PC-9 (cell line): ENCODE measurements around the gene SP100. TPM values are rescaled to one million over a fixed set of nuclear protein-coding genes. Genes with fewer than 3 reads are reported as not detected.
A peak's percentile ranks its signal among the peaks of the same experiment; 100 is the strongest.

Experiments used
- BruUV-seq: library from RNA; stranded (reverse); fragments of 400-500 nt; replicated peaks from 2 replicates; lab custom pipeline; 2021; lab: Mats Ljungman, UMichigan
- CTCF ChIA-PET: fragments of 300-600 bp; sonication (Branson Sonifier 250); formaldehyde crosslinking; loops from one replicate; lab custom pipeline; 2022; ENCODE audit warnings: antibody characterized with exemption; lab: Charles Lee
- POLR2A ChIA-PET: fragments of 300-600 bp; sonication (Branson Sonifier 250); formaldehyde crosslinking; loops from one replicate; lab custom pipeline; 2022; ENCODE audit warnings: antibody characterized with exemption; ENCODE audit not compliant: unreplicated experiment; lab: Charles Lee
- DNase-seq, 2 experiments: peaks; one replicate each; pipeline versions ENCODE4 v3.0.0 to v3.0.0-alpha.2; 2015 to 2022; ENCODE audit warnings: mixed read lengths in 1 of 2
- H2AFZ ChIP-seq: fragments of 200-600 bp; sonication (generic); 2 replicates; pipeline ENCODE4 v1.8.1; 2017; ENCODE audit warnings: antibody characterized with exemption
- H3F3A ChIP-seq: fragments of 200-600 bp; sonication (generic); 2 replicates; pipeline ENCODE4 v1.8.1; 2017; ENCODE audit warnings: antibody characterized with exemption, mild to moderate bottlenecking, low read depth; ENCODE audit not compliant: insufficient read depth
- H3K27ac ChIP-seq: fragments of 200-600 bp; sonication (generic); 2 replicates; pipeline ENCODE4 v1.6.1; 2016; ENCODE audit warnings: mixed run types
- H3K27me3 ChIP-seq: fragments of 200-600 bp; sonication (generic); 2 replicates; pipeline ENCODE4 v1.6.1; 2016; ENCODE audit warnings: low read depth, mixed run types; ENCODE audit not compliant: insufficient read depth
- H3K36me3 ChIP-seq: fragments of 200-600 bp; sonication (generic); 2 replicates; pipeline ENCODE4 v1.6.1; 2016; ENCODE audit warnings: low read depth, mixed run types
- H3K4me1 ChIP-seq: fragments of 200-600 bp; sonication (generic); replicated peaks from 2 replicates; pipeline ENCODE4 v1.6.1; 2016; ENCODE audit warnings: mixed run types; ENCODE audit not compliant: insufficient read depth
- H3K4me2 ChIP-seq: fragments of 200-600 bp; sonication (generic); 2 replicates; pipeline ENCODE4 v1.6.1; 2017; ENCODE audit warnings: mixed run types
- H3K4me3 ChIP-seq: fragments of 200-600 bp; sonication (generic); 2 replicates; pipeline ENCODE4 v1.6.1; 2016; ENCODE audit warnings: mixed run types
- H3K79me2 ChIP-seq: fragments of 200-600 bp; sonication (generic); 2 replicates; pipeline ENCODE4 v1.6.1; 2017; ENCODE audit warnings: low read depth, mixed run types
- H3K9me2 ChIP-seq: fragments of 200-600 bp; sonication (generic); 2 replicates; pipeline ENCODE4 v1.8.1; 2017; ENCODE audit warnings: mild to moderate bottlenecking; ENCODE audit not compliant: insufficient read depth
- H3K9me3 ChIP-seq: fragments of 200-600 bp; sonication (generic); 2 replicates; pipeline ENCODE4 v1.8.1; 2016; ENCODE audit warnings: low read depth; ENCODE audit not compliant: insufficient read depth
- H4K20me1 ChIP-seq: fragments of 200-600 bp; sonication (generic); 2 replicates; pipeline ENCODE4 v1.8.1; 2017; ENCODE audit not compliant: insufficient read depth
- CTCF ChIP-seq: fragments of 200-600 bp; sonication (generic); conservative IDR thresholded peaks from 2 replicates; pipeline ENCODE4 v1.6.1; 2017; ENCODE audit warnings: mixed run types, antibody characterized with exemption, mild to moderate bottlenecking, moderate library complexity
- EZH2 ChIP-seq: fragments of 200-600 bp; sonication (generic); IDR thresholded peaks from 2 replicates; pipeline ENCODE4 v1.8.0; 2017; ENCODE audit warnings: antibody characterized with exemption, low read depth
- intact Hi-C: fragments of 100-400 bp; cut with micrococcal nuclease; formaldehyde crosslinking; loops from one replicate; pipeline ENCODE4 v1.10.0; 2022; ENCODE audit not compliant: unreplicated experiment
- total RNA-seq: library from RNA; stranded (reverse); gene quantifications from 2 replicates; pipeline ENCODE4 v1.2.3, GENCODE V29; 2021

The SP100 gene
- total RNA-seq, 1 experiment from 2014 or later, result 61.7 TPM

GRCh38 chr2:230505162-230505561, 89.2 kb downstream of the SP100 start:
- no peak for TF ChIP-seq CTCF
- no peak for TF ChIP-seq EZH2
- DNase-seq, result no peak
- BruUV-seq, result no TSS peak
- CTCF ChIA-PET, result no interaction called here
- Histone ChIP-seq H3K27ac (no peak overlapping the region), H3K4me1 (no peaks in the 10 kb centered on the region), H3K4me2 (no peak overlapping the region), H2AFZ (no peak overlapping the region), H3K9me2 (no peaks in the 10 kb centered on the region), H3K79me2 (no peaks in the 10 kb centered on the region), H3F3A (no peaks in the 10 kb centered on the region), H4K20me1 (no peaks in the 10 kb centered on the region), H3K36me3 (no peaks in the 10 kb centered on the region), H3K27me3 (no peaks in the 10 kb centered on the region), H3K9me3 (no peaks in the 10 kb centered on the region), H3K4me3 (no peak overlapping the region)
- intact Hi-C loops, result no loop called here
- POLR2A ChIA-PET, result no interaction called here

GRCh38 chr2:230512955-230513748, 97.2 kb downstream of the SP100 start:
- Histone ChIP-seq H2AFZ (no peak overlapping the region), H3F3A (peaks cover 10% of the 10 kb centered on the region; the same call in 1 of the 2 replicates), H3K4me2 (peak overlapping the region; percentile 55), H3K36me3 (no peaks in the 10 kb centered on the region; the same call in 1 of the 2 replicates), H3K4me1 (peaks cover 15% of the 10 kb centered on the region), H3K9me3 (no peaks in the 10 kb centered on the region), H3K27ac (peak overlapping the region; percentile 43), H4K20me1 (no peaks in the 10 kb centered on the region), H3K4me3 (no peak overlapping the region), H3K79me2 (no peaks in the 10 kb centered on the region), H3K9me2 (no peaks in the 10 kb centered on the region), H3K27me3 (no peaks in the 10 kb centered on the region)
- no peak for TF ChIP-seq CTCF
- no peak for TF ChIP-seq EZH2
- intact Hi-C loops, result no loop called here
- POLR2A ChIA-PET, result no interaction called here
- peak; percentile 2 to 75 for DNase-seq
- CTCF ChIA-PET, result interaction anchor here (0.7 kb wide), 1 partner anchor 309 kb away, joined by 3 read pairs; no protein-coding TSS in a partner anchor
- BruUV-seq, result no TSS peak

- Histone ChIP-seq H3K4me2 (no peak overlapping the region), H3F3A (peaks cover 11% of the 10 kb centered on the region; the same call in 1 of the 2 replicates), H3K4me1 (peaks cover 6% of the 10 kb centered on the region; the same call in 1 of the 2 replicates), H4K20me1 (no peaks in the 10 kb centered on the region), H3K79me2 (no peaks in the 10 kb centered on the region), H3K27me3 (no peaks in the 10 kb centered on the region), H3K4me3 (no peak overlapping the region), H2AFZ (no peak overlapping the region), H3K9me2 (no peaks in the 10 kb centered on the region), H3K36me3 (no peaks in the 10 kb centered on the region; the same call in 1 of the 2 replicates), H3K9me3 (peaks cover 27% of the 10 kb centered on the region), H3K27ac (no peak overlapping the region)
- intact Hi-C loops, result no loop called here
- no TSS peak for BruUV-seq
- no peak for TF ChIP-seq CTCF
- no peak for DNase-seq
- CTCF ChIA-PET, result no interaction called here
- POLR2A ChIA-PET, result no interaction called here
These were observed 104.3 kb downstream of the SP100 start for GRCh38 chr2:230520061-230520874.
